AG04450 (cell line): ENCODE data around the gene MSI2. TPM values are rescaled to one million over a fixed set of nuclear protein-coding genes. Genes with fewer than 3 reads are reported as not detected.

ENCODE experiments used
- CTCF ChIA-PET: fragments of 300-600, 350-600 bp; formaldehyde crosslinking; extraction: SDS; loops from one replicate; lab custom pipeline; 2022; ENCODE audit warnings: antibody characterized with exemption, inconsistent platforms; lab: Charles Lee
- POLR2A ChIA-PET: fragments of 350-600 bp; formaldehyde crosslinking; extraction: SDS; loops from one replicate; lab custom pipeline; 2021; ENCODE audit warnings: antibody characterized with exemption, inconsistent platforms; lab: Yijun Ruan, JAX
- DNase-seq: peaks from one replicate; pipeline ENCODE4 v3.0.0-alpha.2; 2011; ENCODE audit warnings: low read depth, low spot score
- H3K27ac ChIP-seq: one replicate; pipeline ENCODE4 v1.5.1; 2012; ENCODE audit warnings: low read depth, low read length, control low read depth
- H3K27me3 ChIP-seq: one replicate; pipeline ENCODE4 v1.6.0; 2012; ENCODE audit warnings: low read length; ENCODE audit not compliant: control insufficient read depth, insufficient read depth
- H3K4me3 ChIP-seq: 2 replicates; pipeline ENCODE4 v1.5.1; 2011; ENCODE audit warnings: mild to moderate bottlenecking, low read depth, low read length, control low read depth
- H3K9me3 ChIP-seq: 2 replicates; pipeline ENCODE4 v1.5.1; 2012; ENCODE audit warnings: low read length; ENCODE audit not compliant: control insufficient read depth, insufficient read depth
- CTCF ChIP-seq: IDR thresholded peaks from 2 replicates; pipeline ENCODE4 v1.5.1; 2011; ENCODE audit warnings: low read depth, low read length, control low read depth, inconsistent platforms
- polyA plus RNA-seq: library from polyadenylated mRNA; depleted of rRNA; stranded (reverse); fragments of >200 nt; gene quantifications from 2 replicates; pipeline ENCODE4 v1.2.3, GENCODE V29; 2011

The MSI2 gene
- polyA plus RNA-seq, 1 experiment, result 26.2 TPM

GRCh38 chr17:57493171-57493570 lies 236.8 kb downstream of the MSI2 start:
- no peak overlapping the region for H3K4me3 ChIP-seq
- H3K27ac ChIP-seq, result no peak overlapping the region
- no peak for DNase-seq
- ChIA-PET POLR2A (no interaction called here), CTCF (no interaction called here)
- no peaks in the 10 kb centered on the region for H3K9me3 ChIP-seq
- no peak for TF ChIP-seq CTCF
- H3K27me3 ChIP-seq, result no peaks in the 10 kb centered on the region

- POLR2A ChIA-PET, result no interaction called here
- Histone ChIP-seq H3K9me3 (no peaks in the 10 kb centered on the region), H3K27ac (no peak overlapping the region), H3K27me3 (no peaks in the 10 kb centered on the region), H3K4me3 (no peak overlapping the region)
- no peak for TF ChIP-seq CTCF
- CTCF ChIA-PET, result no interaction called here
- DNase-seq, result no peak
These were observed 237.3 kb downstream of the MSI2 start for GRCh38 chr17:57493625-57494024.

GRCh38 chr17:57494443-57494842 lies 238.1 kb downstream of the MSI2 start:
- Histone ChIP-seq H3K9me3 (no peaks in the 10 kb centered on the region), H3K27me3 (no peaks in the 10 kb centered on the region), H3K4me3 (no peak overlapping the region), H3K27ac (no peak overlapping the region)
- TF ChIP-seq CTCF, result no peak
- DNase-seq, result no peak
- ChIA-PET CTCF (no interaction called here), POLR2A (no interaction called here)

DNA sequence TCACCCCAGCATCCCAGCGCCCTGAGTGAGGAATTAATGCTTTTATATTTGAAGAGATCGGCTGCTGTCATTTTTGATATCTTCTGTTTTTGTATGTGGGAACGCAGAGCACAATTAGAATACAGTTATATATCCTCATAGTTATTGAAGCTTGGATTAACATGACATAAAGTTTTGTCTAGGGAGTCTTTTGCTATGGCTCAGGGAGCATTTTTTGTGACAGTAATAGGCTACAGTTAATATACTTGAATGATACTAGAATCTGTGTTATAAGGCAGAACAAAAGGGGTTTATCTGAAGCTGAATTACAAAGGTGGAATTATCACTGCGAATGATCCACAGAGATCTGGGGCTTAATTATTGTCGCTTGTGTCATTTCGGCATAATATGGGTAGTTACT lies 239.4 kb downstream of the MSI2 start:
- Histone ChIP-seq H3K27me3 (no peaks in the 10 kb centered on the region), H3K9me3 (no peaks in the 10 kb centered on the region), H3K4me3 (no peak overlapping the region), H3K27ac (no peak overlapping the region)
- ChIA-PET POLR2A (no interaction called here), CTCF (interaction anchor here (0.6 kb wide), 1 partner anchor 176 kb away, joined by 3 read pairs; no protein-coding TSS in a partner anchor)
- no peak for DNase-seq
- TF ChIP-seq CTCF, result no peak

DNA sequence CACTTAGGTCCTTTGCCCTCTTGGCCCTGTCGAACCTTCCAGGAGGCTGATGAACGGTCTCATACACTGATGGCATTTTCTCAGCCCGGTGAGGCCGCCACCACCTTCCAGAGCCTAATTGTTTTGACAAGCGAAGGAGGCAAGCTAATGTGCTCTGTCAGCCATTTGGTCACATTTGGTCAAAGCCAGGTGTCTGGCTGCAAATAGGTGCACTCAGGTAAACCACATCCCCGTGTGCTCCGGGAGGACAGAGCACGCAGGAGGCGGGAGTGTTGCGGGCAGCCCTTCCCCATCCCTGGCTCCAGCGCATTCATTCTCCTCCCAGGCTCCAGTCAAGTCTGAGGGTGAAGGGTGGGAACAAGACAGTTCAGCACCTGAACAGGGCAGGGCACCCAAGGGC lies 240.1 kb downstream of the MSI2 start:
- no peak for TF ChIP-seq CTCF
- no peak overlapping the region for H3K4me3 ChIP-seq
- H3K27me3 ChIP-seq, result no peaks in the 10 kb centered on the region
- H3K27ac ChIP-seq, result no peak overlapping the region
- ChIA-PET POLR2A (no interaction called here), CTCF (no interaction called here)
- no peak for DNase-seq
- no peaks in the 10 kb centered on the region for H3K9me3 ChIP-seq
